Heart left ventricle (tissue), 13 donors: Measurements from ENCODE around the gene ADD2.

Experiments
- CTCF ChIP-seq, 12 donors: fragments of 200-600 bp; sonication (generic) in 4 of 12; IDR thresholded peaks; one replicate each; pipeline versions ENCODE4 v1.5.0 to v1.8.0; 2018 to 2022; ENCODE audit warnings: antibody characterized with exemption in 12 of 12, mild to moderate bottlenecking in 5 of 12
- POLR2A ChIP-seq, 2 donors: fragments of 450-650 bp; IDR thresholded peaks; one replicate each; pipeline ENCODE4 v1.6.1; 2017; ENCODE audit warnings: antibody characterized with exemption in 2 of 2, mild to moderate bottlenecking in 2 of 2, moderate library complexity in 2 of 2
- donor health status: ischemic (EF 13 %, LVEDD 7.1; RV severe dilation, severe dysfunction).
- donor health status: DM: no; HTN: yes; CAD: no.
- donor health status: DM: no; HTN: no; CAD: no.
- donor health status: ischemic (EF 25% LVEDD 6.9; RV normal size, moderate dysfunction).
- donor health status: ischemic (EF 25% LVEDD 5.7; RV mildly dilated, moderate dysfunction).
- donor health status: ischemic (EF 35%, LVEDD 5.7; RV mildly dilated, moderate dysfunction).
- donor health status: nonischemic (EF 11% LVEDD 7.7; RV severe dilation, severe dysfunction).
- donor health status: DM: yes; HTN: yes; CAD: no.
- donor health status: PGD.
- donor health status: ischemic (EF 29% LVEDD 5.4; RV normal size, mild dysfunction).
- donor health status: nonischemic (EF 23%, LVEDD 6.1; RV moderate dilation, normal function).

- TF ChIP-seq POLR2A (IDR thresholded peaks at IDR 0.05) (no peak), CTCF (IDR thresholded peaks at IDR 0.05) (no peak)
These were observed 70.2 kb downstream of the ADD2 start for GRCh38 chr2:70697603-70698383.
